NCI-H526 treated with DMSO at 0.1 percent for 48 hours (cell line): Measurements from ENCODE around the gene ADAM12.
A peak's percentile ranks its signal among the peaks of the same experiment; 100 is the strongest.

Source experiments
- DNase-seq: peaks from one replicate; lab custom pipeline; 2025; lab: John Stamatoyannopoulos, UW

Gene ADAM12

DNA sequence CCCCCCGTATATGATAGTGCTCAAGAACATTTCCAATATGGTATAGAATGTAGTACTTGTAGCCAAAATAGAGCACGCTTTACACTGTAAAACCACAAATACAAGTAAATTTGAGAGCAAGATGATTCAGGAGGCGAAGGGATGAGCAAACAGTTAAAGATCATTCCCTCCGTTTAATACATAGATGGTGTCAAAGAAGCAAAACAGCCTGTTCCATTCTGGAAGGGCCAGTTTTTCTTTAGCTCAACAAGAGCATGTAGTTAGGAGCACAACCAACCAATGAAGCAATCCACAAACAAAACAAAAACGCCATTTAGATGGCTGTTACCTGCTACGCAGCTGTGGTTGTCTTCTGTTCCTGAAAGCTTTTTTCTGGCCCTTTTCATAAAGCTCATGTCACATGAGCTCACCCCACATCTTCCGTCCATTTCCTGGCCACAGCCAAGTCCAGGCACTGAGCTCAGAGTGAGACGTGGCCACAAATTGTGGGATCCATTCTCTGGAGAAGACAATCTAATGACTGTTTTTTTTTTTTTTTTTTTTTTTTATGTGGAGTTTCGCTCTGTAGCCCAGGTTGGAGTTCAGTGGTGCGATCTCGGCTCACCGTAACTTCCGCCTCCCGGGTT lies 306.3 kb downstream of the ADAM12 start:
- no peak for DNase-seq

DNA sequence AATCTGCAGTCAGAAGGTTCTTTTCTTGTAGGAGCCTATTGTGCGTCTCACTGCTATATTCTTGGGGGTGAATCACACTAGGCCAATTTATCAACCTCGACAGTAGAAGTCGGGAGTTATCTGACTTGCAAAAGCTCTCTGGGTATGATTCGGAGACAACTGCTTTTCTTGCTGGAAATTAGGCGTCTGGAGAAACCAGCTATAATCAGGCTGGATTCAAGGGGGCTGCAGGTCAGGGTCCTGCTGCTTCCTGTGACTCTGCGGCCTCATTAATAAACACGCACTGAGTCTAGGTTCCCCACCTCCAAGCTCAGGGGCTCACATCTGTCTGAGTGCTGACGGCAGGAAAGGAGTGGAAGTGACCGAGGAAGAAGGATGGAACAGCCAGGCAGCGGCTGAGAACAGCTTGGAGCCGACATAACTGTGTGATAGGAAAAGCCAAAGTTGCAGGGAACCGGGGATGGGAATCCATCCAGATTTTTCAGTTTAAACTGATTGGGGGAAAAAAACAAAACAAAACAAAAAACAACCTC lies 307.3 kb downstream of the ADAM12 start:
- DNase-seq: no peak

DNA sequence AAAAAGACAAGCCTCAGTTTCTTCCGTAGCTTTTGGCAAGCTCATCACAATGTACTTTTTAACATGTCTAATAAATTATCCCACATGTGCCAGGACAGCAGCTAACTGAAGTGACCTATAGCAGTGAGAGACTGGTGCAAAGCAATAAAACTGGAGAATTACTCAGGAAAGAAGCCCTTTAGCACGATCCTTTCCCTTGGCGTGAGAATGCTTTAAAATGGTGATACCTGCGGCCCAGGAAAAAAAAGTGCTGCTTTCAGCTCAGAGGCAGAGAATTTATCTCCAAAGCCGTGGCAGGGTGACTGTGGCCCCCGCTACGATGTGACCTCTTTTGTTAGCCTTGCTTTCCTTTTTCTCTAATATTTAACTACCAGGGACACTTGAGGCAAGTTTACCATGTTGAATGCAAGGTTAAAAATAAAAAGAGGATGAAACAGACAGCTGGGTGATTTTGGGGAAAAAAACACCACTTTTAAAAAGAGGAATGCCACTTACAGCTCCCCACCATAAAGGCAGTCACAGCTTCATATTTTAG lies 307.9 kb downstream of the ADAM12 start:
- no peak for DNase-seq

DNA sequence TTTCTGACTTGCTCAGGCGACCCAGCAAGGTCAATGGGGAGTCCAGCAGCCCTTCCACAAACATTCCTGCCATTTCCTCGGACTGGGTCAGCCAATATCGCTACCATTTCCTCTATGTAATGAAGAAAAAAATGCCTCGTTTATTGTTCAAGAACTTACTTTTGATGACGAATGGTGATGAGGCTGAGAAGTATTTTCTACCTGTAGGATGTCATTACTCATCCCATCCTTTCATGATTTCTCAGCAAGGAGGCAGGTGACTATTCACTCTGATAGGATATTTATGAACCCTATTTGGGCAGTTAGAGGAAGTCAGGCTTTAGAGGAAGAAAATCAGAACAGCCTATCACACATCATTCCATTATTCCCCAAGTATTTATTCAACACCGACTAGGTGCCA lies 313.3 kb downstream of the ADAM12 start:
- no peak for DNase-seq

DNA sequence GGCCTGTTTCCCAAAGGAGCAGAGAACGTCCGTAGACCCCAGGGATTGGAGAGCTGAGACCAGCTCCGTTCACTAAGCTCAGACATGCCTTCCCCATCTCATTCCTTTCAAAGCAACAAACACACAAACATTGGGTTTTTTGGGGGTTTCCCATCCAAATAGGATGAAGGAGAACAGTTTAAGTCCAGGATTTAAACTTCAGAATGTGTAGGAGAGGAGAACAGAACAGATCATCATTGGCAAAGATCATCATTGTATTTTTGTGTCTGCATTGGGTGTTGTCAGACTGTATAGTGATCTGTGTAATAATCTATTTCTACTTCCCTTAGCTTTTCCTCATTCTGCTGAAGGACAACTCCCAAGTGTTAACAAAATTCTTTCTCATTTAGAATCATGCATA lies 314.0 kb downstream of the ADAM12 start:
- no peak for DNase-seq

DNA sequence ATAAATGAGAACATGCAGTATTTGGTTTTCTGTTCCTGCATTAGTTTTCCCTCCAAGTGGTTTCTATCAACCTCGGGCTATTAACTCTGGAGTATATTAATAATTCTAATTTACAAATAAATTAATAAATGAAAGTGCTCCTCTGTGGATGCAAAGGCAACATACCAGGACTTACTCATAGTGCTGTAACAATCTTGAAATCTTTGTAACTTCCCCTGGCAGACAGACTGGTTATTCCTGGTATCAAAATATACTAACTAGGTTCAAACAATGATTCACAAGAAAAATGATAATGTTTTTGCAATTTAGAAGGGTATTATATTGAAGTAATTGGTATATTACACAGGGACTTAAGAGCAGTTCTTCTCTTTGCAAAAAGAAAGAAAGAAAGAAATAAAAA lies 314.7 kb downstream of the ADAM12 start:
- no peak for DNase-seq

DNA sequence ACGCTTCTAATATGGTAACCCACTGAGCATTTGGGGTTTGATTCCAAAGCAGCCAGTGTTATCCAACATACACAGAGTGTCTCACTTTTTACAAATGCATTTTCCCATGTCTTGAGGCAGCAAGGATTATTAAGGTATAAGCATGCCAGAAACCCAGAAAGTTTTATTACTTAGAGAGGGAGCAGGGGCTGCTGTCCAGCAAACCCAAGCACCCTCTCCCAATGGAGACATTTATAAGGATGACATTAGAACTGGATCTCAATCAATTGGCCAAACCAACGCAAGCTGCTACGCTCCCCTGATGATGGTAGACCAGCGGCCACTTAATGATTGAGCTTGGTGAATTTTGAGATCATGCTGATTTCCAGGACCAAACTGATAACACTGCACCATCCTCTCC lies 315.7 kb downstream of the ADAM12 start:
- DNase-seq: no peak

DNA sequence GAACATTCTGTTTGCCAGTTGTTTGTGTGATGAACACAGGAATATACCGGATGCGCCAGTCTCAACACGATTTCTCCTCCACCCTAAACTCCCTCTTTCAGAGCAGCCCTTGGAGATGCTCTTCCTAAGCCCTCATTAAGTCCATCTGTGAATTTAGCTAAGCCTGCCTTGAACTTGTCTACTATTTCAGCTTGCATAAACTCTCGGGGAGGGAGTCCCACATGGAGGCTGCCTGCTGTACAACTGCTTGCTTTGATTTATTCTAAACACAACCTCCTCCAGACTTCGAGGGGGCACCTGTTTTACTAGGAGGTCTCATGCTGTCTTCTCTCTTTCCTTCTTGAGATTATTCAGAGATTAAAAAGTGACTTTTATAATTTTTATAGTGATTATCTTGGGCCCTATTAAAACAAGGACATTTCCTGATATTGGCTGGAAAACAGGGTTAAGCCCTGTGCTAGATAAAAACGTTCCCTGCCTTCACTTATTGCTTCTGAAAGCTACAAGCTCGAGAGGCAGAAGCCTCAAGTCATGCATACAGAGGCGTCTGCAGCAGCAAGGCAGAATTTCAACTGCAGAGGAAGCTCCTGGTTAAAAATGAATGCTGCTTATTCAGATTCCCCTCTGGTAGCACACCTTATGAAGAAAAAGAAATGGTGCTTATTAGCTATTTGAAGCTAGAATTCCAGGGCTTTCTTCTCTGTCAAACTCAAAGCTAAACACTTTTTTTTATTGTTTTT lies 317.6 kb downstream of the ADAM12 start:
- no peak for DNase-seq

DNA sequence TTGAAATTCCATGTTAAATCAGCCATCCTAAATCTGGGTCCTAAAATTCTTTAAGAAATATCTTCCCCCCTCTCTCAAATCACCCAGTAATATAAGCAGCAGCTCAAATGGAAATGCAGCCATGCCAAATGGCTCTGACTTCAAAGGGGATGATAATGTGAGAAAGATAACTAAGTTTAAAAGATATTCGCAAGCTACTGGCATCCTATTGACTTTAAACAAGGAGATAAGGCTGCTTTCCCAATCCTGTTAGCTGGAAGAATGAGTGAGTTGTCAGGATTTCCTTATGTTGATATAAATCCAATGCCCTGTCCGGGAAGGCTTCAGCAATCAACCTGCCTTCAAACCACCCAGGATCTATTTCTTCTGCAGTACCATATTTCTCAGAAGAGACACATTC lies 320.0 kb downstream of the ADAM12 start:
- DNase-seq: no peak

DNA sequence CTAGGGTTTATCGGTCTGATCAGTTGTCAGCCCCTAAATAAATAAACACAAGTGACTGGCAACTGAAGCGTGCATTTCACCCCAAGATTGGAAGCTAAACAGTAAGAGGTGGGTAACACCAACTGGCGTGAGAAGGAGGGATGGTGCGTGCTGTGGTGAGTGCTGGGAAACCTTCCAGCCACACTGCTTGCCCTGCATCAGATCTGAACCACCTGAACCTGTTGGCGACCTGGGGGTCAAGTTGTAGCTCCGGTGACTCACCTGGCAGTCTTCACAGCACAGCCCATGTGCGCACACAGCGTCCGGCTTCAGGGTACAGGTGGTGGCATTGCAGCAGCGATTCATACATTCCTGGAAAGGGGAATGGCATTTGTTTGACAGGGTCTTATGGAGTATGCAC lies 321.8 kb downstream of the ADAM12 start:
- no peak for DNase-seq

DNA sequence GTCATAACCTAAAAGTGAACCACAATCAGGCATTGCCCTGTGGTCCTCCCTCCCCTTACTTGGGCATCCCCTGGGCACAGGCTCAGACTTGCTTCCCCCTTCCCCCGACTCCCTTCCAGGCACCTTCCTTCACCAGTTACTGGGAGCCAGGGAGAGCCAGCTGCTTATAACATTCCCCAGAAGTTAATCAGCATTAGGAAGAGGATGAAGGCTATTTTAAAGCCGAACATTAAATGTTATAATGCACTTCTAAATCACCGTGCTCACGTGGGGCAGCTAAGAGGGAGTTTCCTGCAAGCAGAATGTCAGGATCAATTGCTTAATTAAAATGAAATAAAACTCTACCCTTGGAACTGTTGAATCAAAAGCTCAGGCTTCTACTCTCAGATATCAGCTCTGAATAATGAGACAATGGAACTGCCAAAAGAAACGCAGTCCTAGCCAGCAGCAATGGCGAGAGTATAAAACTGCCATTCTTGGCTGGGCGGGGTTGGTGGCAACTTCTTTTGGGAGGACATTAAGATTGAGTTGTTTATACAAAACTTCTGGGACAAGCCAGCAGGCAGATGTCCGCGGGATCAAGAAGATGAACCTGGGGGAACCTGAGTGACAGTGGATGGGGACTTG lies 322.4 kb downstream of the ADAM12 start:
- no peak for DNase-seq

DNA sequence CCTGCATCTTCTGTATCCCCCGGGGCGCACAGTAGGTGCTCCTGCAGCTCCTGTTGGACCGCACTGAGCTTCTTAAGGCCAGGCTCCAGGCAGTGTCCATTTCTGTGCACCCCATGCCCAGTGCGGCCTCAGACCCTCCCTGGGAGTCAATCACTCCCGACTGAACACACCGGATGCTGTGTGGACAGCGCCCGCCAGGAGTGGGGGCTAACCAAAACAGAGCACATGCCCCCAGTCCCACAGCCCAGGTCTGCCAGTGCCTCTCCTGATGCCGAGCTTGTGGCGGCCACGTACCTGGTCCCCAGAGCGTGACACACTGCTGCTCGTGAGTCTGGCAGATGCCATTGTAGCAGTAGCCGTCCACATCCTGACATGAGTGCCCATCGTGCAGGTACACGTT lies 323.8 kb downstream of the ADAM12 start:
- no peak for DNase-seq

DNA sequence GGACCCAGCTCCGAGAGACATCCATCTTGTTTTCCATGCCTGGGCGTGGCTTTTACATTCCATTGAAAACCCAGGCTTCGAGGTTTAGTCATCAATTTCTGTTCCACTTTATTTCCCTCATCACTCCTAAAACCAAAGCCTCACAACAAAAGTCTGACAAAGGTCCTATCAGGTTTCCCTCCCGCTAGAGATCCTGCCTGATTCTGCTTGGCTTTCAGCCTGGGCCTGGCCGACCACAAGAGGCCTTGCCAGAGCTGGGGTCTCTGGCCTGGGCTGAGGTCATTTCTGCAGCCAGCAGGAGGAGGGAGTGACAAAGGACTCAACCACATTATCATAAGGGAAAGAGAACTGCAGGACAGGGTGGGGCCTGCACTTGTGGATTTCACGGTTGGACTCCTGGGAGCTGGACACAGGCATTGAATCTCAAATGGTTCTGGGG lies 324.9 kb downstream of the ADAM12 start:
- no peak for DNase-seq

DNA sequence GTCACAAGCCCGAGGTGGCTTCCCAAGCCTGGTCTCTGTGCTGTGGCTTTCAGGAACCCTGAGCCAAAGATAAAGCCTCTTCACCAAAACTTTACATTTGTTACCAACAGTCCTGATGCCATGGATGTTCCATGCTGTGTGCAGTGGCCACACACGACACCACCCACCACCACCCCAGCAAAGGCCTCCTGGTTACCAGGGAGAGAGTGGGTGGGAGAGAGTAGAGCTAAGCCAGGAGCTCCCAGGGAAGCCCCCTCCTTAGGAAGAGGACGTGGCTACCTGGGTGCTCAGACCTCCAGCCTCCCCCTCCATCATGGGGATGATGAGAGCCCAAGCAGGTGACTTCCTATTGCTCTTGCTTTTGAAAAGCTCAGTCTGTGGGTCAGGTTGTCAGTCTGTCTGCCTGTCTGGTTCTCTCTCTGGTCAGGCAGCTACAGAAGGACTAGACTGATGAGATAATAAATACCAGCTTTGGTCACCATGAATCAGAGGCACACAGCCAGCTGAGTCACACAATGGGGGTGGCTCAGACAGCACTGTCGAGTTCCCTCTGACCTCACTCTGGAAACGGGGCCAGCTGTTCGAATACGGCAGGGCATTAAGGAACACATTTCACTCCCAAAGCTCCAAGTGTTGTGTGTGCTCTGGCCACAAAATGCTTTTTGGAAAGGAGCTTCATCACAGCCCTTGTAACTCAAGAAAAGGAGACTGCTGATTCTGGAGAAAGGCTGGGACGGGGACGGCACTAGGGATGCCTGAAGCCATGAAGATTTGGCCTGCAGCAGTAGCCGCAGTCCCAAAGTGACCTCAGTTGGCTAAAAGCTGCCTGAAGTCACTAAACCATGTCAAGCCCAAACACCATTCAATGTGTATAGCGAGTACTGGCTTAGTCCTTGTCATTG lies 325.9 kb downstream of the ADAM12 start:
- DNase-seq: no peak

DNA sequence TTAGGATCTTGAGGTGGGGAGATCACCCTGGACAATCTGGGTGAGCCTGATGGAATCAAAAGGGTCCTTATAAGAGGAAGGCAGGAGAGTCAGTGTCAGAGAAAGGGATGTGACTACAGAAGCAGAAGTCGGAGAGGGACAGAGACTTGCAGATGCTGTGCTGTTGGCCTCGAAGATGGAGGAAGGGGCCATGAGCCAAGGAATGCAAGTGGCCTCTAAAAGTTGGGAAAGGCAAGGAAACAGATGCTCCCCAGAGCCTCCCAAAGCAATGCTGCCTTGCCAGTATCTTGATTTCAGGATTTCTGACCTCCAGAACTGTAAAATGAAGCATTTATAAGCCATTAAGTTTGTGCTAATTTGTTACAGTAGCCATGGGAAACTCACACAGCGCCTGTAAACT lies 326.8 kb downstream of the ADAM12 start:
- no peak for DNase-seq

DNA sequence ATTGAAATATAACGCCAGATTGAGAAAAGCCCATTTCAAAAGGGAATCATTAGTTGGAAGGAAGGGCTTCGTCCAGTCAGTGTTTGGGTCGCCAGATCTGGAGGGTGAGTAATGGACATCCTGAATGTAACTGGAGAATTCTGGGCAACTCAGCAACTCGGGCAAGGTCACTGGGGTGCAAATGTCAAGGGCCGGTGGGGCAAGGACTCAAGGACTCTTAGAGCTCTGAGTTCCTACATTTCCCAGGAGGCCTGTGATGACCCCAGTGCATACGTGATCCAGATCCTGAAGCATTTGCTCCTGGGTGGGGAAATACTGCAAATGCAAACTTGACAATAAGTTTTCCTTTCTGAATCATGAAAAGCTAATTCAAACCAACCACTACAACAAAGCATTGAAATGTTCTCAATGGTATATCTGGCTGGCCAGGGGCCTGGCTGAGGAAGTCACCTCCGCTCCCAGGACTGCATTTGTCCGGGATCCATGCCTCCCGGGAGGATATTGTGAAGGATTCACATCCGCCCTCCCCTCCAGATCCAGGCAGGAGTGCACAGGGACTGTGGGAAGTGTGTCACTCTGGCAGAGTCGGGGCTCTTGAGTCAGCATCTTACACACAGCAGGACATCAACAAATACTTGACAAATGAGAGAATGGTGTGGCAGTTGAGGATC lies 327.9 kb downstream of the ADAM12 start:
- DNase-seq: no peak

DNA sequence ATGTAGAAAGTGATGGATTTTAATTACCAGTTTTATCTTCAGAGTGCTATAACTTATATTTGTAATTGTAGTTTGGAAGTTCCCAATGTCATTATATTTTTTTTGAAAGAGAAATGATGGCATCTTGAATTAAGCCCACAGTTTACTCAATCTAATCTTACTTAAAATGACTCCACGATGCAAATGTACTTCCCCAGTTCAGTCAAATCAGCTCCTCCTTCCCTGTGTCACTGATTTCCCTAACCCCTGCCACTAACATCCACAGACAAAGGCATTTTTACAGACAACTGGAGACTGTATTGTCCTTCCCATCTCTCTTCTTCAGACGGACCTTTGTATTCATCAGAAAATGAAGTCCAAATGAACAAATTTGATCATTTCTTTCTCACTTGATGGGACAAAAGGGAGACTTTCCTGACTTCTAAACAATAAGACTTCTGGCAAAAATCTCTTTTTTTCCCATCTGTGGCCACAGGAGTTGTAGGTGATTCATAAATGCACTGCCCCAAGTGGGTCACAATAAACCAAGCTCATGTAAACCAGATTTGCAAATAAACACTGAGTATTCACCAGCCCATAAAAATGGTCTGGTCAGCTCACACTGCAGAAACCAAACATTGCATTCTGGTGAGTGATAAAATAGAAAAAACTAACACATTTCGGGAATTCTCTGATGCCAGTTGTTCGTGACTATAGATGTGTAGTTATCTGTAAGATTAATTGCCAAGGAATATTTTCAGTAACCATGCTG lies 329.0 kb downstream of the ADAM12 start:
- DNase-seq: peak; percentile 4

DNA sequence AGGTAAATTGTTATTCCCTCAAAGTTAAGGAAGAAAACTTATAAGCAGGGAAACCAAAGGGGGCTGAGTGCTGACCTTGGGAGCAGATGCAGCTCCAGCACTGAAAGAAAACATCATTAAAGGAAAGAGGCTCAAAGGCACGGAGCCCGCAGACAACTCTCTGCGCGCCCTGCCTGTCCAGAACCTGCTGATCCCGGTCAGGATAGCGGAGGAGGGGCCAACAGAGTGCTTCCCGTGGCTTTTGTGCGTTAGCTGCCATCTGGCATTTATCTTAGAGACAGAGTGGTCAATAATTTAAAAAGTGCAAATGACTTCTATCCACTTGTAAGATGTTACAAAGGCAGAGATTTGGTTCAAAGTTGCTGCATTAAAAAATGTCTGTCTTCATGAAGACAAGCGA lies 329.8 kb downstream of the ADAM12 start:
- no peak for DNase-seq

DNA sequence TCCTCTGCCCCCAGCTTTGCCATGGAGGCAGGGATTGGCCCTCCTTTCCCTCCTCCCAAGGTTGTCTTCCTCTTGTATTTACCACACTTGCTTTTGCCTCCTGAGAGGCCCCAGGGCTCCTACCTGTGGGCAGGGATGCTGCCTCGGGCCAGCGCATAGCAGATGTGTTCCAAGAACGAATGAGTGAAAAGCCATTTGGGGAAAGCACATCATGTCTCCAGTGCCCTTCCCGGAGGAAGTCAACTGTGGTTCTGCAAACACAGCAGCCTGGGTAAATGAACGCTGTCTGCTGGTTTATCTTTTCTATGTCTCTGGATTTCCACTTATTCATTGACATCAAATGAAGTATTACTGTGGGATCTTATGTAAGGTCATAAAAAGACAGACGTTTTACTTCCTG lies 330.2 kb downstream of the ADAM12 start:
- no peak for DNase-seq

DNA sequence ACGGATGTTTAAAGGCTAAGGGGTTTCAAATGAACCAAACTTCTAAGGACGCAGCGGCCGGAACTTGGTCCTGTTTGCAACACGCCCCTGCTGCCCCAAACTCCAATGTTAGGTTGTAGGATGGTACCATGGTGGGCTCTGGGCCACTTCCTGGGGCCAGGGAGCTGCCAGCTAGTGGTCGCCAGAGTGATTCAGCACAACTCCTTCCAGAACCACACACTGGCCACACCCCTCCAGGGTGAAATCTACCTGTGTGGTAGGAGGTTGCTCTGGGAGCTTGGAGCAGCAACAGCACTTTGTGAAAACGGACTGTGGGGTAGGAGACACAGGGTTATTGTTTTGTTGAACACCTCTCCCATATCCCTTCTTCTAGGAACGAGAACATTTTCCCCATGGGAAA lies 330.8 kb downstream of the ADAM12 start:
- no peak for DNase-seq

DNA sequence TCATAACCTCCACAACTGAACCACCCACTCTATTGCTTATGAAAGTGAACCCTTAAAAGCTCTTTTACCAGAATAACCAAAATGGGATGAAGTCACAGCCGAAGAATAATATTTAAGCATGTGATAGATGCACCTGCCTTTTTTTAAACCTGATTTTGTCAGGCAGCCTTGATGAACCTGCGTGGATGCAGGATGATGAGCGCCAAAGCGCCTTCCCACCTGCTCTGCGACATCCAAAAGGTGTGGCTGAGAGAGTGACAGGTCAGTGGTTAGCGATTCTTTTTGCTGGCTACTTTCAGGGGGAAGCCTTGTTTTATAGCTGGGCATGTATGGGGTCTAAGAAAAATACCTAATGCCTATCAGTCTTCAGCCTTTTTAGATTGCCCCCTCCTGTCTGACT lies 334.1 kb downstream of the ADAM12 start:
- no peak for DNase-seq
